Esophagus muscularis mucosa (tissue), 4 donors: ENCODE data around the gene HINFP. TPM values are rescaled to one million over a fixed set of nuclear protein-coding genes. Genes with fewer than 3 reads are reported as not detected.

Experiments
- DNase-seq: peaks from one replicate; pipeline ENCODE4 v3.0.0-alpha.2; 2017; ENCODE audit errors: extremely low spot score
- H3K27ac ChIP-seq, 4 donors: fragments of 200-600 bp; sonication (generic); replicated peaks in 1 of 4; 1 replicate in 3 of 4; 2 replicates in 1 of 4; pipeline ENCODE4 v1.5.1; 2016 to 2019; ENCODE audit warnings: mild to moderate bottlenecking in 1 of 4
- H3K27me3 ChIP-seq, 4 donors: fragments of 200-600 bp; sonication (generic); one replicate each; pipeline versions ENCODE4 v1.5.1 to v1.6.0; 2016 to 2019
- H3K36me3 ChIP-seq, 4 donors: fragments of 200-600 bp; sonication (generic); one replicate each; pipeline ENCODE4 v1.5.1; 2016 to 2019
- H3K4me1 ChIP-seq, 4 donors: fragments of 200-600 bp; sonication (generic); one replicate each; pipeline ENCODE4 v1.5.1; 2016 to 2019
- H3K4me3 ChIP-seq, 4 donors: fragments of 200-600 bp; sonication (generic); 1 replicate in 2 of 4; 2 replicates in 2 of 4; pipeline ENCODE4 v1.5.1; 2016 to 2019; ENCODE audit warnings: mild to moderate bottlenecking in 4 of 4, moderate library complexity in 1 of 4
- H3K9me3 ChIP-seq, 4 donors: fragments of 200-600 bp; sonication (generic); 1 replicate in 3 of 4; 2 replicates in 1 of 4; pipeline ENCODE4 v1.5.1; 2016 to 2019
- EP300 ChIP-seq: sonication (generic); formaldehyde crosslinking; IDR thresholded peaks from one replicate; pipeline ENCODE4 v1.6.1; 2017; ENCODE audit warnings: antibody characterized with exemption
- POLR2A ChIP-seq: fragments of 450-650 bp; IDR thresholded peaks from one replicate; pipeline ENCODE4 v1.6.1; 2017; ENCODE audit warnings: antibody characterized with exemption, moderate library complexity, mild to moderate bottlenecking, low read depth
- POLR2AphosphoS5 ChIP-seq, 2 donors: sonication (generic); formaldehyde crosslinking; IDR thresholded peaks; one replicate each; pipeline ENCODE4 v1.6.1; 2017; ENCODE audit warnings: antibody characterized with exemption in 2 of 2
- WGBS: methylation state at CpG from one replicate; pipeline ENCODE4 v1.1.5; 2018; 5-methylcytosine and 5-hydroxymethylcytosine counted together
- intact Hi-C: fragments of 100-400 bp; cut with DNase I; formaldehyde crosslinking; loops from one replicate; pipeline ENCODE4 v1.15.1; 2023
- total RNA-seq, 4 donors: library from RNA; depleted of rRNA; stranded (reverse); fragments of >200 nt; gene quantifications; one replicate each; pipeline versions ENCODE4 v1.1.0 to v1.2.1, GENCODE V29; 2016
- TF ChIP-seq, protein P1 (sequence below), 3 experiments: fragments of 200-600 bp in 2 of 3; fragments of 450-650 bp in 1 of 3; sonication (generic) in 2 of 3; IDR thresholded peaks; one replicate each; pipeline ENCODE4 v1.5.1; 2017 to 2019; ENCODE audit warnings: antibody characterized with exemption in 3 of 3, mild to moderate bottlenecking in 2 of 3, moderate library complexity in 1 of 3

The HINFP gene
- total RNA-seq, 4 donors from 2014 or later, result 22.8 to 30.8 (median 26.4) TPM

DNA sequence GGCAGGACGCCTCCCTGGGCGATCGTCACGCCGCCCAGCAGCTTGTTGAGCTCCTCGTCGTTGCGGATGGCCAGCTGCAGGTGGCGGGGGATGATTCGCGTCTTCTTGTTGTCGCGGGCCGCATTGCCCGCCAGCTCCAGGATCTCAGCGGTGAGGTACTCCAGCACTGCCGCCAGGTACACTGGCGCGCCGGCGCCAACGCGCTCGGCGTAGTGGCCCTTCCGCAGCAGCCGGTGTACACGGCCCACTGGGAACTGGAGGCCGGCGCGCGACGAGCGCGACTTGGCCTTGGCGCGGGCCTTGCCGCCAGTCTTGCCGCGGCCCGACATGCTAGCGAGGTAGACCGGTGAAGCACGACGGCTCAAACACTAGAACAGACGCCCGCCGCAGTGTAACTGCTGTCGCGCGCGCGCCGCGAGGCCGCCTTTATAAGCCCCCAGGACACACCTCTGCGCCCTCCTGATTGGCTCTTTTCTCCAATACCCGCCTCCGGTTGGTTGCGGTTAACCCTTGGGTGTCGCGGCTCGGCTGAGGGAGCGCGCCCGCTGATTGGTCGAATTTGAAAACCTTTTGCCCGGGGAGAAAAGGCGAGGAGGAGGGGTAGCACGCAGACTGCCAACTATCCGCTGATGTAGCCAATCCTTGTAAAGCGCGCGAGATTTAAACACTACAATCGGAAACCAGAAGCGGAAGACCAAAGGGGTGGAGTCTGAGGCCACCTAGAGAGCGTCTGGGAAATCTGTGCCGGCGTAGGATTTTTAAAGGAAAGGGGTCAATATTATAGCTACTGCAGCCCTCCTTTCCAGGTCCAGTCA is 26.1 kb upstream of the HINFP start:
- intact Hi-C loops, result no loop called here
- no peaks in the 10 kb centered on the region for H3K9me3 ChIP-seq

DNA sequence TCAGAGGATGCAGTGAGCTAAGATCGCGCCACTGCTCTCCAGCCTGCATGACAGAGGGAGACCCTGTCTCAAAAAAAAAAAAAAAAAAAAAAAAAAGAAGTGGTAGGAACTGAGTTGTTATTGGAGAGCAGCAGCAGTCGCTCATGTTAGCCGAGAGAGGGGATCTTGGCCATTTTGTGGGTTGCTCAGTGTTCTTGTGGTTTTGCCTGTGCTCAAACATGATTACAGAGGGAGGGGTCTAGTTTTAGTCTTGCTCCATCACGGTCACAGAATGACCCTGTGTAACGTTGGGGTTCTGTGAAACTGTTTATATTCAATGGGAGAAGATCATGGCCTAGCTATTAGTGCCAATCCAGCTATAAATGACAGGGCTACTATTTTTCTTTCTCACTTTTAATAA is 21.7 kb upstream of the HINFP start:
- WGBS, result 85% methylated on average over 6 of the region's 6 CpGs
- intact Hi-C loops, result no loop called here

More for the DNA sequence above, 26.1 kb upstream of the HINFP start:
- DNase-seq, result peak; percentile 100
- Histone ChIP-seq H3K4me1 (peaks cover 22 to 44% (median 32%) of the 10 kb centered on the region in 4 donors), H3K27ac (peak overlapping the region; percentile 96 to 99 (median 98)), H3K36me3 (peaks cover 8 to 44% (median 36%) of the 10 kb centered on the region in 4 donors), H3K4me3 (peak overlapping the region; percentile 68 to 85 (median 76)), H3K27me3 (no peaks in the 10 kb centered on the region)
- WGBS, result 0% methylated on average over 13 of the region's 79 CpGs
- TF ChIP-seq, protein P1, sequence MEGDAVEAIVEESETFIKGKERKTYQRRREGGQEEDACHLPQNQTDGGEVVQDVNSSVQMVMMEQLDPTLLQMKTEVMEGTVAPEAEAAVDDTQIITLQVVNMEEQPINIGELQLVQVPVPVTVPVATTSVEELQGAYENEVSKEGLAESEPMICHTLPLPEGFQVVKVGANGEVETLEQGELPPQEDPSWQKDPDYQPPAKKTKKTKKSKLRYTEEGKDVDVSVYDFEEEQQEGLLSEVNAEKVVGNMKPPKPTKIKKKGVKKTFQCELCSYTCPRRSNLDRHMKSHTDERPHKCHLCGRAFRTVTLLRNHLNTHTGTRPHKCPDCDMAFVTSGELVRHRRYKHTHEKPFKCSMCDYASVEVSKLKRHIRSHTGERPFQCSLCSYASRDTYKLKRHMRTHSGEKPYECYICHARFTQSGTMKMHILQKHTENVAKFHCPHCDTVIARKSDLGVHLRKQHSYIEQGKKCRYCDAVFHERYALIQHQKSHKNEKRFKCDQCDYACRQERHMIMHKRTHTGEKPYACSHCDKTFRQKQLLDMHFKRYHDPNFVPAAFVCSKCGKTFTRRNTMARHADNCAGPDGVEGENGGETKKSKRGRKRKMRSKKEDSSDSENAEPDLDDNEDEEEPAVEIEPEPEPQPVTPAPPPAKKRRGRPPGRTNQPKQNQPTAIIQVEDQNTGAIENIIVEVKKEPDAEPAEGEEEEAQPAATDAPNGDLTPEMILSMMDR (IDR thresholded peaks at IDR 0.05), result peak; percentile 6 to 35 (median 25)
- TF ChIP-seq POLR2A (peak; percentile 97), EP300 (no peak), POLR2AphosphoS5 (IDR thresholded peaks at IDR 0.05) (peak; percentile 92 to 100)

DNA sequence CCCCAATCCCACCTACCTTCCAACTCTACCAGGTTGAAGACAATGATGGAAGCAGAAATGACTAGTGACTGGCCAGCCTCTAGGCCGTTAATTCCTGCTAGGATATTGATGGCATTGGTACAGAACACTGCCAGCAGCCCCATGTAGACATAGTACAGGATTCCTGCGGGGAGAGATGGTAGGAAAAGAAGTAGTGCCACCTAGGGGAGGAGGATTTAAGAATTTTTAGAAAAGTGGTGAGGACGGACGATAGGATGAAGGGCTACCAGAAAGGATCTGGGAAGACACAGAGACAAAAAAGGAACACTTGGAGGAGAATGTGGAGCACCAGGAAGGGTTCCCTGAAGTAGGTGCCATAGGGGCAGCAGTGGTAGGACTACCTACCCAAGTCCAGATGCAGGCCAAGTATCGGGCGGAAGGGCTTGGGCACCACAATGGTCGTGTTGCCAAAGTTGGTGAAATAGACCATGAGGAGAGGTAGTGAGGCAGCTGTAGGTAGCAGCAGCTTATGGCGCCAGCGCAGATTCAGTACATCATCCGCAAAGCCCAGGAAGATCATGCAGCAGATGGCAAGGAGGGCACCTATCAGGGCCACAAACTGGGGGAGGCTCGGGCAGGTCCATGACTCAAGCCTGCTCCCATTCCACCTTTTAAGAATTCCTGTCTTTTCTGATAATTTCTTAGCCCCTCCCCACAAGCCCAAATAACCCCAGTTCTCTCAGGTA is 21.0 kb upstream of the HINFP start:
- WGBS, result 50% methylated on average over 11 of the region's 11 CpGs
- Histone ChIP-seq H3K36me3 (peaks cover 8 to 26% (median 22%) of the 10 kb centered on the region in 4 donors), H3K4me3 (peak overlapping the region; percentile 77 to 80 (median 78)), H3K4me1 (peaks cover 34 to 40% (median 35%) of the 10 kb centered on the region in 4 donors), H3K9me3 (no peaks in the 10 kb centered on the region), H3K27ac (no peak overlapping the region), H3K27me3 (no peaks in the 10 kb centered on the region)
- no peak for DNase-seq
- TF ChIP-seq EP300, result no peak
- TF ChIP-seq, protein P1 (IDR thresholded peaks at IDR 0.05), result peak in 1 of 3 experiments; percentile 13
- no peak for TF ChIP-seq POLR2AphosphoS5 (IDR thresholded peaks at IDR 0.05)
- no peak for TF ChIP-seq POLR2A
- intact Hi-C loops, result no loop called here

More for the DNA sequence above, 21.7 kb upstream of the HINFP start:
- H3K4me1 ChIP-seq, result peaks cover 34 to 40% (median 35%) of the 10 kb centered on the region in 4 donors
- TF ChIP-seq EP300 (no peak), POLR2AphosphoS5 (IDR thresholded peaks at IDR 0.05) (no peak), POLR2A (no peak)
- TF ChIP-seq, protein P1 (IDR thresholded peaks at IDR 0.05), result no peak
- H3K27me3 ChIP-seq, result no peaks in the 10 kb centered on the region
- H3K4me3 ChIP-seq, result no peak overlapping the region
- DNase-seq, result no peak
- H3K36me3 ChIP-seq, result peaks cover 8 to 26% (median 22%) of the 10 kb centered on the region in 4 donors
- H3K27ac ChIP-seq, result no peak overlapping the region
- no peaks in the 10 kb centered on the region for H3K9me3 ChIP-seq

DNA sequence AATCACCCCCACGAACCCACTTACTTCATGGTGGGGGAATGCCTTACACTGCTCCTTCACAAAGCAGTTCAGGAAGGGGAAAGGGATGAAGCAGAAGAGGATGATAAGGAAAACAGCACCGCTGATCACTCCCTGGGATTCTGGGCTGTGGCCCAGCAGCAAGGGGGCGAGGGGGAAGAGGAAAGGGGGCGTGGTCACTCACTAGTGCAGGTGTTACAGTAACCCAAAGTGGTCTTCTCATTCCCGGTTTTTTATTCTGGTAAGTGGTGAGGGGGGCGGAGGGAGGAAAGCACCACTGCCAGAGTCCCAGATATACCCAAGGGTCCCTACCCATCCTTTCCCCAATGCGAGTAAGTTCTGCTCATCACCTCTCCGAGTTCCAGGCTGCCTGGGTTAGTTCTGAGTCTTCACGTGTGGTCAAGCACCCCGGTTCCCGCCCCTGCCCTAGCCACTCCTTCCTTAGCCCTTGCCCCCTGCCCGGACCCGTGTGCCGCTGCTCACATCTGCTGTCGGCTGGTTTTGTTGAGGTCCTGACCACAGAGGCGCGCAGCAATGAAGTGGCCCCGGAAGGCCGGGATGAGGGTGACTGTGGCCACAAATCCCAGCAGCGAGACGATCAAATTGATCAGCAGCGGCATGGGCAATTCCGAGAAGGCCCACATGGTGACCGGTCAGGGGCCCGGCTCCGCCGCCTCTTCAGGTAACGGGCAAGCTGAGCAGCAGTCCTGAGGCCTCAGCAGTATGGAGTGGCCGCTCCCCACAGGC is 20.2 kb upstream of the HINFP start:
- H3K9me3 ChIP-seq, result no peaks in the 10 kb centered on the region
- no peaks in the 10 kb centered on the region for H3K27me3 ChIP-seq
- peak overlapping the region; percentile 77 to 80 (median 78) for H3K4me3 ChIP-seq
- WGBS, result 3% methylated on average over 15 of the region's 29 CpGs
- H3K4me1 ChIP-seq, result peaks cover 31 to 38% (median 33%) of the 10 kb centered on the region in 4 donors
- peaks cover 8 to 26% (median 22%) of the 10 kb centered on the region in 4 donors for H3K36me3 ChIP-seq
- intact Hi-C loops, result no loop called here
- H3K27ac ChIP-seq, result peak overlapping the region; percentile 84 to 93 (median 88)
- no peak for DNase-seq
- no peak for TF ChIP-seq EP300
- TF ChIP-seq, protein P1 (IDR thresholded peaks at IDR 0.05), result peak in 2 of 3 experiments; percentile 4 to 16
- no peak for TF ChIP-seq POLR2AphosphoS5 (IDR thresholded peaks at IDR 0.05)
- no peak for TF ChIP-seq POLR2A
